HL-60/S4 treated with retinoic acid at 250 ng/mL for 4 days and 3 days (cell line): Measurements from ENCODE around the gene IZUMO2.
"Not testable (repeated sequence)": the region's sequence is repeated elsewhere in the genome, so short reads cannot be mapped to it uniquely, and the experiment has no call there.

Experiments used
- in situ Hi-C: fragments of 300-500 bp; cut with MboI; formaldehyde crosslinking; loops from 2 replicates; pipeline ENCODE4 v1.7.0; 2022; ENCODE audit warnings: low sequenced_read_pairs

IZUMO2 gene

GRCh38 chr19:50136603-50137365, 26.3 kb downstream of the IZUMO2 start:
- in situ Hi-C loops: not testable (repeated sequence)

DNA sequence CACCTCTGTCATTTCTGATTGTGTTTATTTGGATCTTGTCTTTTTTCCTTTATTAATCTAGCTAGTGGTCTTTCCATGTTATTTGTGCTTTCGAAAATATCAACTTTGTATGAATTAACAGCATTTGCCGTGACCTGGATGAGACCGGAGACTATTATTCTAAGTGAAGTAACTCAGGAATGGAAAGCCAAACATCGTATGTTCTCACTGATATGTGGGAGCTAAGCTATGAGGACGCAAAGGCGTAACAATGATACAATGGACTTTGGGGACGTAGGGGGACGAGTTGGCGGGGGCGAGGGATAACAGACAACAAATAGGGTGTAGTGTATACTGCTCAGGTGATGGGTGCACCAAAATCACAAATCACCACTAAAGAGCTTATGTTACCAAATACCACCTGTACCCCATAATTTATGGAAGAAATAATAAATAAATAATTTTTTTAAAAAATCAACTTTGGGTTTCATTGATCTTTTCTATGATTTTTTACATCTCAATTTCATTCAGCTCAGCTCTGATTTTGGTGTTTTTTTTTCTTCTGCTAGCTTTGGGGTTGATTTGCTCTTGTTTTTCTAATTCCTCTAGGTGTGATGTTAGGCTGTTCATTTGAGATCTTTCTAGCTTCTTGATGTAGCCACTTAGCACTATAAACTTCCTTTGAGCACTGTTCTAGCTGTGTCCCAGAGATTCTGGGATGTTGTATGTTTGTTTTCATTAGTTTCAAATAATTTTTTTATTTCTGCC, 27.1 kb downstream of the IZUMO2 start:
- in situ Hi-C loops: not testable (repeated sequence)

GRCh38 chr19:50134777-50135719, 28.0 kb downstream of the IZUMO2 start:
- in situ Hi-C loops: not testable (repeated sequence)

DNA sequence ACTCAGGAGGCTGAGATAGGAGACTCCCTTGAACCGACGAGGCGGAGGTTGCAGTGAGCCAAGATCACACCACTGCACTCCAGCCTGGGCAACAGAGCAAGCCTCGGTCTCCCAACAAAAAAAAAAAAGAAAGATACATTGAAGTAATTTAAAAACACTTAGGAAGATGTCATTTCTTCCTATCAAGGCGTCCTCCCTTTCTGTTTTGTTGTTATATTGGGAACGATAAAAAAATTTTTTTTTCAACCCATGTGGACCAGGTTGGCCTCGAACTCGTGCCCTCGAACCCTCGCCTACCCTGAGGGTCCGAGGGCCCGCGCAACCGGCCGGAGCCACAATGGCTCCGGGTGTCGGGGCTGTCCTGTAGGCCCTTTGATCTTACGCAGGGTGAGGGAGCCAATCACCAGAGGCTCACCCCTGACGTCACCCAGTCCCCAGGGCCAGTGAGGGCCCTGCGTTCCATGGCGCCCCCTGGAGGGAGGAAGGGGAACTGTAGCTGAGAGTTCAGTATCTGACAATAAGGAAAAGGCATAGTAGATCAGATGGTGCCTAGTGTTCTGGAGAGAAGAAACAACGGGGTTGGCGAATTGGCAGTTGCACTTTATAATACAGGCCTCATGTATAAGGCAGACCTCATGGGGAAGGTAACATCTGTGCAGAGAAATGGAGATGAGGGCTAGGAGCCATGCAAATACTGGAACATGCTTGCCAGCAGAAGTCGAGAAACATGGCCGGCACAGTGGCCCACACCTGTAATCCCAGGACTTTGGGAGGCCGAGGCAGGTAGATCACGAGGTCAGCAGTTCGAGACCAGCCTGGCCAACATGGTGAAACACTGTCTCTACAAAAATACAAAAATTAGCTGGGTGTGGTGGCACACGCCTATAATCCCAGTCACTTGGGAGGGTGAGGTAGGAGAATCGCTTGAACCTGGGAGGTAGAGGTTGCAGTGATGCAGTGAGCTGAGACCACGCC, 29.3 kb downstream of the IZUMO2 start:
- in situ Hi-C loops: not testable (repeated sequence)

DNA sequence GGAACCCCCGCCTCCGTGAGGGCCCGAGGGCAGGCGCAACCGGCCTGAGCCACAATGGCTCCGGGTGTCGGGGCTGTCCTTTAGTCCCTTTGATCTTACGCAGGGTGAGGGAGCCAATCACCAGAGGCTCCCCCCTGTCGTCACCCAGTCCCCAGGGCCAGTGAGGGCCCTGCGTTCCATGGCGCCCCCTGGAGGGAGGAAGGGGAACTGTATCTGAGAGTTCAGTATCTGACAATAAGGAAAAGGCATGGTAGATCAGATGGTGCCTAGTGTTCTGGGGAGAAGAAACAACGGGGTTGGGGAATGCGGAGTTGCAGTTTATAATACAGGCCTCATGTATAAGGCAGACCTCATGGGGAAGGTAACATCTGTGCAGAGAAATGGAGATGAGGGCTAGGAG, 59.1 kb downstream of the IZUMO2 start:
- in situ Hi-C loops: not testable (repeated sequence)

DNA sequence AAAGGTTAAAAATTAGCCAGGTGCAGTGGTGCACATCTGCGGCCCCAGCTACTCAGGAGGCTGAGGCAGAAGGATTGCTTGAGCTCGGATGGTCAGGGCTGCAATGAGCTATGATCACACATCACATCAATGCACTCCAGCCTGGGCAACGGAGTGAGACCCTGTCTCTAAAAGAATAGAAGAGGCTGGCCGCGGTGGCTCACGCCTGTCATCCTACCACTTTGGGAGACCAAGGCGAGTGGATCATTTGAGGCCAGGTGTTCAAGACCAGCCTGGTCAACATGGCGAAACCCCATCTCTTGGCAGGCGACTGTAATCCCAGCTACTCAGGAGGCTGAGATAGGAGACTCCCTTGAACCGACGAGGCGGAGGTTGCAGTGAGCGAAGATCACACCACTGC, 59.7 kb downstream of the IZUMO2 start:
- in situ Hi-C loops: not testable (repeated sequence)
